Upper lobe of left lung (tissue), 4 donors: ENCODE data around the gene MCTP2.

Source experiments
- POLR2A ChIP-seq, 4 donors: fragments of 450-650 bp; IDR thresholded peaks; one replicate each; pipeline ENCODE4 v1.5.1; 2016 to 2017; ENCODE audit warnings: antibody characterized with exemption in 4 of 4, mild to moderate bottlenecking in 2 of 4
- POLR2AphosphoS5 ChIP-seq, 2 donors: sonication (generic); formaldehyde crosslinking; IDR thresholded peaks; one replicate each; pipeline ENCODE4 v1.5.1; 2017; ENCODE audit warnings: antibody characterized with exemption in 2 of 2
- TF ChIP-seq, protein P1 (sequence below), 6 experiments: fragments of 450-650 bp in 4 of 6; fragments of 200-600 bp in 2 of 6; sonication (generic) in 2 of 6; IDR thresholded peaks; one replicate each; pipeline ENCODE4 v1.5.1; 2016 to 2019; ENCODE audit warnings: antibody characterized with exemption in 6 of 6

DNA sequence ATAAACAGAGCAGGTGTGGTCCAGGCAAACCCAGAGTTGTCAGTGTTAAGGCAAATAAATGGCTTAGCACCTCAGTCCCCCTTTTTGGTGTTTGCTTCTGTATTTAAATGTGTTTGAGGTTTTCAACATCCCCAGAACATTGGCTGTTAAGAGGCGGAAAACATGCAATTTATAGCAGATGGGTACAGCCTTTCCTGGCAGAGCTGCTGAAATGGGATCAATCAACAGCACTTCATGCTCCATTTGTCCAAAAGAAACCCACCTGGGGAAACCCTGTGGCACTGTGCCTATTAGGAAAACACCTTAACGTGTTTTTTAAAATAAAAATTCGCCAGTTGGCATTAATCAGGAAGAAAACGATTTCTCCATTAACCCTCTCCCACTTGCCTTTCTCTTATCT is 135.4 kb downstream of the MCTP2 start:
- TF ChIP-seq POLR2AphosphoS5 (IDR thresholded peaks at IDR 0.05) (no peak), POLR2A (IDR thresholded peaks at IDR 0.05) (no peak)
- TF ChIP-seq, protein P1, sequence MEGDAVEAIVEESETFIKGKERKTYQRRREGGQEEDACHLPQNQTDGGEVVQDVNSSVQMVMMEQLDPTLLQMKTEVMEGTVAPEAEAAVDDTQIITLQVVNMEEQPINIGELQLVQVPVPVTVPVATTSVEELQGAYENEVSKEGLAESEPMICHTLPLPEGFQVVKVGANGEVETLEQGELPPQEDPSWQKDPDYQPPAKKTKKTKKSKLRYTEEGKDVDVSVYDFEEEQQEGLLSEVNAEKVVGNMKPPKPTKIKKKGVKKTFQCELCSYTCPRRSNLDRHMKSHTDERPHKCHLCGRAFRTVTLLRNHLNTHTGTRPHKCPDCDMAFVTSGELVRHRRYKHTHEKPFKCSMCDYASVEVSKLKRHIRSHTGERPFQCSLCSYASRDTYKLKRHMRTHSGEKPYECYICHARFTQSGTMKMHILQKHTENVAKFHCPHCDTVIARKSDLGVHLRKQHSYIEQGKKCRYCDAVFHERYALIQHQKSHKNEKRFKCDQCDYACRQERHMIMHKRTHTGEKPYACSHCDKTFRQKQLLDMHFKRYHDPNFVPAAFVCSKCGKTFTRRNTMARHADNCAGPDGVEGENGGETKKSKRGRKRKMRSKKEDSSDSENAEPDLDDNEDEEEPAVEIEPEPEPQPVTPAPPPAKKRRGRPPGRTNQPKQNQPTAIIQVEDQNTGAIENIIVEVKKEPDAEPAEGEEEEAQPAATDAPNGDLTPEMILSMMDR (IDR thresholded peaks at IDR 0.05), result no peak
